Vagina (tissue), 2 donors: ENCODE measurements around the gene FNDC7. TPM values are rescaled to one million over a fixed set of nuclear protein-coding genes. Genes with fewer than 3 reads are reported as not detected.

Experiments
- DNase-seq, 2 donors: peaks; one replicate each; pipeline ENCODE4 v3.0.0-alpha.2; 2017; ENCODE audit errors: extremely low spot score in 2 of 2
- H3K27ac ChIP-seq: fragments of 200-600 bp; sonication (generic); one replicate; pipeline ENCODE4 v1.5.1; 2019
- H3K27me3 ChIP-seq: fragments of 200-600 bp; sonication (generic); one replicate; pipeline ENCODE4 v1.5.1; 2019
- H3K36me3 ChIP-seq, 2 donors: fragments of 200-600 bp; sonication (generic); one replicate each; pipeline ENCODE4 v1.5.1; 2017 to 2019
- H3K4me1 ChIP-seq: fragments of 200-600 bp; sonication (generic); one replicate; pipeline ENCODE4 v1.5.1; 2019
- H3K4me3 ChIP-seq, 2 donors: fragments of 200-600 bp; sonication (generic); 1 replicate in 1 of 2; 2 replicates in 1 of 2; pipeline ENCODE4 v1.5.1; 2016 to 2019
- H3K9me3 ChIP-seq: fragments of 200-600 bp; sonication (generic); one replicate; pipeline ENCODE4 v1.5.1; 2019
- CTCF ChIP-seq, 3 experiments: fragments of 450-650 bp in 2 of 3; fragments of 200-600 bp in 1 of 3; sonication (generic) in 1 of 3; IDR thresholded peaks; one replicate each; pipeline ENCODE4 v1.5.1; 2017 to 2019; ENCODE audit warnings: antibody characterized with exemption in 3 of 3, mild to moderate bottlenecking in 2 of 3, moderate library complexity in 2 of 3
- POLR2A ChIP-seq, 2 donors: fragments of 450-650 bp; IDR thresholded peaks; one replicate each; pipeline ENCODE4 v1.6.1; 2017; ENCODE audit warnings: antibody characterized with exemption in 2 of 2, mild to moderate bottlenecking in 2 of 2, moderate library complexity in 2 of 2
- POLR2AphosphoS5 ChIP-seq, 2 donors: sonication (generic); formaldehyde crosslinking; IDR thresholded peaks; one replicate each; pipeline ENCODE4 v1.9.0; 2017; ENCODE audit warnings: antibody characterized with exemption in 2 of 2, mild to moderate bottlenecking in 2 of 2, low read depth in 1 of 2; ENCODE audit not compliant: insufficient read depth in 1 of 2
- intact Hi-C: fragments of 100-400 bp; cut with DNase I; formaldehyde crosslinking; loops from one replicate; pipeline ENCODE4 v1.15.1; 2023
- total RNA-seq: library from RNA; depleted of rRNA; stranded (reverse); fragments of >200 nt; gene quantifications from one replicate; pipeline ENCODE4 v1.2.3, GENCODE V29; 2016

Gene FNDC7
- total RNA-seq, 1 donor from 2014 or later, result not detected

GRCh38 chr1:108729481-108729880 is 16.8 kb downstream of the FNDC7 start:
- Histone ChIP-seq H3K27ac (no peak overlapping the region), H3K4me1 (no peaks in the 10 kb centered on the region), H3K4me3 (no peak overlapping the region), H3K27me3 (no peaks in the 10 kb centered on the region), H3K36me3 (no peaks in the 10 kb centered on the region), H3K9me3 (no peaks in the 10 kb centered on the region)
- intact Hi-C loops, result no loop called here
- no peak for DNase-seq
- TF ChIP-seq POLR2A (IDR thresholded peaks at IDR 0.05), result no peak
- no peak for TF ChIP-seq POLR2AphosphoS5 (IDR thresholded peaks at IDR 0.05; ENCODE audit: insufficient read depth in 1 of 2, low read depth in 1 of 2)
- TF ChIP-seq CTCF (IDR thresholded peaks at IDR 0.05), result no peak

GRCh38 chr1:108732398-108732797 is 19.7 kb downstream of the FNDC7 start:
- Histone ChIP-seq H3K4me1 (no peaks in the 10 kb centered on the region), H3K9me3 (no peaks in the 10 kb centered on the region), H3K4me3 (no peak overlapping the region), H3K36me3 (no peaks in the 10 kb centered on the region), H3K27ac (no peak overlapping the region), H3K27me3 (no peaks in the 10 kb centered on the region)
- intact Hi-C loops, result no loop called here
- no peak for DNase-seq
- TF ChIP-seq POLR2AphosphoS5 (IDR thresholded peaks at IDR 0.05; ENCODE audit: insufficient read depth in 1 of 2, low read depth in 1 of 2) (no peak), POLR2A (IDR thresholded peaks at IDR 0.05) (no peak), CTCF (IDR thresholded peaks at IDR 0.05) (no peak)

GRCh38 chr1:108734171-108734865 is 21.6 kb downstream of the FNDC7 start:
- TF ChIP-seq POLR2AphosphoS5 (IDR thresholded peaks at IDR 0.05; ENCODE audit: insufficient read depth in 1 of 2, low read depth in 1 of 2), result no peak
- no peak for TF ChIP-seq CTCF (IDR thresholded peaks at IDR 0.05)
- TF ChIP-seq POLR2A (IDR thresholded peaks at IDR 0.05), result no peak
- Histone ChIP-seq H3K4me1 (no peaks in the 10 kb centered on the region), H3K27ac (no peak overlapping the region), H3K27me3 (no peaks in the 10 kb centered on the region), H3K9me3 (no peaks in the 10 kb centered on the region), H3K36me3 (no peaks in the 10 kb centered on the region), H3K4me3 (no peak overlapping the region)
- intact Hi-C loops, result no loop called here
- no peak for DNase-seq

GRCh38 chr1:108742253-108742652 is 29.5 kb downstream of the FNDC7 start:
- Histone ChIP-seq H3K27ac (no peak overlapping the region), H3K4me1 (peaks cover under 1% of the 10 kb centered on the region), H3K4me3 (no peak overlapping the region), H3K36me3 (no peaks in the 10 kb centered on the region), H3K9me3 (no peaks in the 10 kb centered on the region), H3K27me3 (no peaks in the 10 kb centered on the region)
- DNase-seq, result no peak
- intact Hi-C loops, result no loop called here
- TF ChIP-seq POLR2AphosphoS5 (IDR thresholded peaks at IDR 0.05; ENCODE audit: insufficient read depth in 1 of 2, low read depth in 1 of 2) (no peak), CTCF (IDR thresholded peaks at IDR 0.05) (no peak)

- intact Hi-C loops, result no loop called here
- TF ChIP-seq POLR2AphosphoS5 (IDR thresholded peaks at IDR 0.05; ENCODE audit: insufficient read depth in 1 of 2, low read depth in 1 of 2) (no peak), CTCF (IDR thresholded peaks at IDR 0.05) (no peak), POLR2A (IDR thresholded peaks at IDR 0.05) (no peak)
- Histone ChIP-seq H3K27me3 (no peaks in the 10 kb centered on the region), H3K36me3 (no peaks in the 10 kb centered on the region), H3K4me1 (peaks cover 38% of the 10 kb centered on the region), H3K4me3 (peak overlapping the region; percentile 86 to 94), H3K9me3 (no peaks in the 10 kb centered on the region), H3K27ac (peak overlapping the region; percentile 99)
- DNase-seq, result no peak
Observed at GRCh38 chr1:108745980-108746381, 33.3 kb downstream of the FNDC7 start.
